ENCODE measurements around the gene SYT1. TPM values are rescaled to one million over a fixed set of nuclear protein-coding genes. Genes with fewer than 3 reads are reported as not detected.

Gene SYT1
- total and polyA plus RNA-seq, 2 donors (not counting 3 experiments of a cell fraction or from before 2014, with no cell fraction given) = 3.2 to 15.3 TPM

DNA sequence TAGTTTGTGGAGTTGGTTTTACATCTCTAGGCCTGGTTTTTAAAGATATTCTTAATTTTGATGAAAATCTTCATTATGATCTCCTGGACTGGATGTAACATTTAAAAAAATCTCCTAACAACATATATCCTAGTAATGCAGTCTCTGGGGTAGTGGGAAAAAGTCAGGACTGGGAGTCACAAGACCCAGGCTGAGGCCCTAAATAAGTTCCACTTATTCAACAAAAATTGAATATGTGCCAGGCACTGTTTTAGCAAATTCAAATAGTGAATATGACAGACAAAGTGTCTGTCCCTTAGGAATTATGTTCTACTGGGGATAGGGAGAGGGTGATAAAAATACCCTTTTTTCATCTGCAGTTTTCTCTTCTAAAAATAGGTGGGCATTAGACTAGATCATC is 577.8 kb downstream of the SYT1 start:
- Histone ChIP-seq H3K79me2 (ENCODE audit: control insufficient read depth, insufficient read depth, low read length) (no peaks in the 10 kb centered on the region), H3K9me3 (replicated peaks; ENCODE audit: control insufficient read depth, insufficient read depth, low read length) (no peaks in the 10 kb centered on the region), H3K36me3 (ENCODE audit: control insufficient read depth in 2 of 2, extremely low read depth in 1 of 2, insufficient read depth in 2 of 2, low read length in 2 of 2) (no peaks in the 10 kb centered on the region), H3K9ac (replicated peaks; ENCODE audit: extremely low read depth, insufficient read depth, low read length) (no peak overlapping the region), H4K20me1 (replicated peaks; ENCODE audit: control insufficient read depth, extremely low read depth, insufficient read depth, low read length) (no peaks in the 10 kb centered on the region), H3K4me1 (ENCODE audit: control insufficient read depth, extremely low read depth, insufficient read depth, low read length) (peaks cover 30% of the 10 kb centered on the region), H3K9me1 (replicated peaks; ENCODE audit: control insufficient read depth, extremely low read depth, insufficient read depth, low read length) (no peaks in the 10 kb centered on the region), H3K27me3 (ENCODE audit: control insufficient read depth in 2 of 2, insufficient read depth in 2 of 2, low read length in 2 of 2) (no peaks in the 10 kb centered on the region), H3K4me3 (replicated peaks in 1 of 3; ENCODE audit: insufficient read depth in 1 of 3, low read depth in 1 of 3, low read length in 3 of 3) (no peak overlapping the region), H2AFZ (ENCODE audit: low read depth, low read length) (no peak overlapping the region), H3K4me2 (ENCODE audit: insufficient read depth, low read length) (no peak overlapping the region), H3K27ac (ENCODE audit: insufficient read depth, low read depth, low read length) (no peak overlapping the region)
- ChIA-PET POLR2A (no interaction called here), CTCF (no interaction called here)
- dilution Hi-C loops (cut with MboI; ENCODE audit: extremely low pct_ligation_motif_present, low sequenced_read_pairs) (no loop called here), intact Hi-C loops (cut with micrococcal nuclease) (no loop called here)
- TF ChIP-seq POLR2A (IDR thresholded peaks at IDR 0.05; ENCODE audit: low read depth, low read length) = no peak
- TF ChIP-seq POLR2AphosphoS5 (IDR thresholded peaks at IDR 0.05; ENCODE audit: insufficient read depth, low read depth, low read length) = no peak
- TF ChIP-seq FOS (IDR thresholded peaks at IDR 0.05; ENCODE audit: borderline replicate concordance, insufficient read depth, low read length) = no peak
- TF ChIP-seq CTCF (IDR thresholded peaks at IDR 0.05; ENCODE audit: extremely low read depth in 1 of 2, insufficient read depth in 1 of 2, low read depth in 1 of 2, low read length in 2 of 2) = no peak
- TF ChIP-seq MYC (IDR thresholded peaks at IDR 0.05; ENCODE audit: low read depth, low read length) = no peak
- TF ChIP-seq, protein P1, sequence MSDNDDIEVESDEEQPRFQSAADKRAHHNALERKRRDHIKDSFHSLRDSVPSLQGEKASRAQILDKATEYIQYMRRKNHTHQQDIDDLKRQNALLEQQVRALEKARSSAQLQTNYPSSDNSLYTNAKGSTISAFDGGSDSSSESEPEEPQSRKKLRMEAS (IDR thresholded peaks at IDR 0.05; ENCODE audit: insufficient read depth, insufficient read length) = no peak
- no peak for TF ChIP-seq GATA2 (IDR thresholded peaks at IDR 0.05; ENCODE audit: insufficient read depth, insufficient read length, low read depth, low read length)
- no peak for TF ChIP-seq EZH2 (IDR thresholded peaks at IDR 0.05; ENCODE audit: borderline replicate concordance, low read depth, low read length, severe bottlenecking)
- FAIRE-seq (no peak), DNase-seq (ENCODE audit: low read depth, low spot score) (no peak)
- BruUV-seq (replicated peaks) = no TSS peak

Data from endothelial cell of umbilical vein (primary cell).